Colonic mucosa (tissue), 4 donors: ENCODE data around the gene TMCC3. TPM values are rescaled to one million over a fixed set of nuclear protein-coding genes. Genes with fewer than 3 reads are reported as not detected.

Source experiments
- DNase-seq: peaks from one replicate; pipeline ENCODE4 v3.0.0-alpha.2; 2020
- H3K27ac ChIP-seq: fragments of 200-600 bp; one replicate; pipeline ENCODE4 v1.8.0; 2021
- H3K27me3 ChIP-seq: fragments of 200-600 bp; one replicate; pipeline ENCODE4 v1.8.0; 2021
- H3K36me3 ChIP-seq: fragments of 200-600 bp; one replicate; pipeline ENCODE4 v1.8.0; 2021
- H3K4me1 ChIP-seq: fragments of 200-600 bp; one replicate; pipeline ENCODE4 v1.8.0; 2021; ENCODE audit warnings: mild to moderate bottlenecking
- H3K4me3 ChIP-seq: fragments of 200-600 bp; one replicate; pipeline ENCODE4 v1.8.0; 2021
- H3K9ac ChIP-seq, 2 donors: one replicate each; pipeline ENCODE4 v1.7.0; 2013; ENCODE audit warnings: control low read depth in 2 of 2, low read depth in 2 of 2, low read length in 2 of 2
- H3K9me3 ChIP-seq: fragments of 200-600 bp; one replicate; pipeline ENCODE4 v1.8.0; 2021
- CTCF ChIP-seq: fragments of 200-600 bp; IDR thresholded peaks from one replicate; pipeline ENCODE4 v1.8.0; 2022; ENCODE audit warnings: antibody characterized with exemption, mild to moderate bottlenecking
- intact Hi-C: fragments of 100-400 bp; cut with DNase I; formaldehyde crosslinking; loops from one replicate; pipeline ENCODE4 v1.14.1; 2022
- total RNA-seq, 2 donors: library from RNA; stranded (reverse); fragmentation: NEBNext Ultra II Directional in 1 of 2; extraction: Animal tissue kit (Norgen Biotek cat#: 25700) in 1 of 2; gene quantifications; one replicate each; pipeline ENCODE4 v1.2.1, GENCODE V29; 2021
- donor health status: healthy.
- donor health status: DM: no; HTN: no; CAD: no.
- donor health status: DM: no; HTN: no; CAD: no.

Gene TMCC3
- total RNA-seq, 2 donors from 2014 or later = 21.4 to 77.4 TPM

GRCh38 chr12:94536040-94536965 is 114.1 kb downstream of the TMCC3 start:
- no peak for DNase-seq
- no peak overlapping the region for H3K9ac ChIP-seq
- H3K9me3 ChIP-seq = no peaks in the 10 kb centered on the region
- no peak overlapping the region for H3K4me3 ChIP-seq
- no peak for TF ChIP-seq CTCF
- H3K4me1 ChIP-seq = no peaks in the 10 kb centered on the region
- no peaks in the 10 kb centered on the region for H3K36me3 ChIP-seq
- H3K27me3 ChIP-seq = no peaks in the 10 kb centered on the region
- H3K27ac ChIP-seq = no peak overlapping the region
- intact Hi-C loops = no loop called here

GRCh38 chr12:94535510-94535921 is 114.8 kb downstream of the TMCC3 start:
- H3K9me3 ChIP-seq = no peaks in the 10 kb centered on the region
- H3K4me3 ChIP-seq = no peak overlapping the region
- no peak for DNase-seq
- H3K9ac ChIP-seq = no peak overlapping the region
- intact Hi-C loops = no loop called here
- H3K27me3 ChIP-seq = no peaks in the 10 kb centered on the region
- H3K4me1 ChIP-seq = no peaks in the 10 kb centered on the region
- H3K36me3 ChIP-seq = no peaks in the 10 kb centered on the region
- no peak overlapping the region for H3K27ac ChIP-seq
- TF ChIP-seq CTCF = no peak

- intact Hi-C loops = no loop called here
- TF ChIP-seq CTCF = no peak
- H3K27ac ChIP-seq = no peak overlapping the region
- DNase-seq = no peak
- no peaks in the 10 kb centered on the region for H3K4me1 ChIP-seq
- H3K9me3 ChIP-seq = no peaks in the 10 kb centered on the region
- H3K4me3 ChIP-seq = no peak overlapping the region
- no peaks in the 10 kb centered on the region for H3K36me3 ChIP-seq
- no peak overlapping the region for H3K9ac ChIP-seq
- H3K27me3 ChIP-seq = no peaks in the 10 kb centered on the region
Measured at GRCh38 chr12:94534774-94535509, 115.4 kb downstream of the TMCC3 start.

GRCh38 chr12:94534278-94534677 is 116.1 kb downstream of the TMCC3 start:
- intact Hi-C loops = no loop called here
- Histone ChIP-seq H3K36me3 (no peaks in the 10 kb centered on the region), H3K9ac (no peak overlapping the region), H3K4me1 (no peaks in the 10 kb centered on the region), H3K4me3 (no peak overlapping the region), H3K9me3 (no peaks in the 10 kb centered on the region), H3K27ac (no peak overlapping the region), H3K27me3 (no peaks in the 10 kb centered on the region)
- DNase-seq = no peak
- TF ChIP-seq CTCF = no peak

GRCh38 chr12:94532490-94533422 is 117.6 kb downstream of the TMCC3 start:
- H3K36me3 ChIP-seq = no peaks in the 10 kb centered on the region
- H3K9ac ChIP-seq = no peak overlapping the region
- no peak overlapping the region for H3K4me3 ChIP-seq
- TF ChIP-seq CTCF = peak; percentile 54
- no peaks in the 10 kb centered on the region for H3K27me3 ChIP-seq
- no peaks in the 10 kb centered on the region for H3K9me3 ChIP-seq
- H3K27ac ChIP-seq = no peak overlapping the region
- no peaks in the 10 kb centered on the region for H3K4me1 ChIP-seq
- DNase-seq = peak; percentile 73
- intact Hi-C loops = loop anchor here (2.0 kb wide), 1 partner anchor 398 kb away; no protein-coding TSS in a partner anchor
